ENCODE data around the gene CCSER1.
"Not testable (repeated sequence)": the region's sequence is repeated elsewhere in the genome, so short reads cannot be mapped to it uniquely, and the experiment has no call there.

CCSER1 gene

DNA sequence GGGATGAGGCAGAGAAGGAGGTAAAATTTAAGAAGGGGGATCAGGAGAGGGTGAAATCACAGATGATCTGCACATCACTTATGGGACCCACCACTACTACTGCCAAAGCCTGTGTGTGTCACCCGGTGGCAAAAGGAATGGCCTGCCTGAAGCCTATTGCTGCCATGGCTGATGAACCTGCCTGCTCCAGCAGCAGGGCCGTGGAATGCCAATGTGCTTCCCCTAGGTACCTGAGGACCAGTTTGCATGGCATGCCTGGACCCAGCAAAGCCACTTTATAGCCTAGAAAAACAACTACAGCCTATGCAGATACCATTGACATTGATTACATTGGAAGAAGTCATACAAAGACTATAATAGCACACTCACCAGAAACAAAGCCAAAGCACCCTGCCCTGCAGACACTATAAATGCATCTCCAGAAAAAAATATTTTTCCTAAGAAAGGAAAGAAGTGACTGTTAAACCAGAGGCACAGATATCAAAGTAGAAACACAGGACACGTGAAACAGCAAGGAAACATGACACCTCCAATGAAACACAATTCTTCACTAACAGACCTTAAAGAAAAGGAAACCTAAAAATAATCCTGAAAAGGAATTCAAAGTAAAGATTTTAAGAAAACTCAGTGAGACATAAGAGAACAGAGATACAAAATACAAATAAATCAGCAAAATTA, 1495.9 kb downstream of the CCSER1 start:
- no peak for DNase-seq

- not testable (repeated sequence) for DNase-seq
These were observed 1496.4 kb downstream of the CCSER1 start for GRCh38 chr4:91623603-91623967.

DNA sequence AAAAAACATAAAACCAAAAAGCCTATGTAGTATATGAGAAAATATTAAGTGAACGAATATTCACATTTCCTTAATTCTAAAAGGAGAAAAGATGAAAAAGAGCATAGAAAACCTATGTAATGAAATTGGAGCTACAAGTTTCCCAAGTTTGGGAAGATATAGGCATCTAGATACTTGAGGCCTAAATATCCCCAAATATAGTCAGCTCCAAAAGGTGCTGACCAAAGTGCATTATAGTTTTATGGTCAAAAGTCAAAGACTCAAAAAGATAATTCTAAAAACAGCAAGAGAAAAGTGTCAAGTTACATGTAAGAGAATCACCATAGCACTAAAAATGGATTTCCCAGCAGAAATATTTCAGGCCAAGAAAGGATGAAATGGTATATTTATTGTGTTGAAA, 1502.9 kb downstream of the CCSER1 start:
- DNase-seq, result no peak

DNA sequence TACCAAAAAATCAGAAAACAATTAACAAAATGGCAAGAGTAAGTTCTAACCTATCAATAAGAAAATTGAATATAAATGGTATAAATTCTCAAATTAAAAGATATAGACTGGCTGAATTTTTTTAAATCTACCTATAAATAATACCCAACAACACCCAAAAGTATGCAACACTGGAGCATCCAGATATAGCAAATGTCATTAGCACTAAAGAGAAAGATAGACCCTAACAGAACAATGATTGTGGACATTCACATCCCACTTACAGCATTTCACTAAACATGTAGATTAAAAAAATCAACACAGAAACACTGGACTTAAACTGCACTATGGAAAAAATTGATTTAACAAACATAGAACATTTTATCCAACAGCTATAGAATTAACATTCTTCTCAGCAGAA, 1503.6 kb downstream of the CCSER1 start:
- DNase-seq, result no peak

GRCh38 chr4:91631335-91631734, 1504.1 kb downstream of the CCSER1 start:
- no peak for DNase-seq

DNA sequence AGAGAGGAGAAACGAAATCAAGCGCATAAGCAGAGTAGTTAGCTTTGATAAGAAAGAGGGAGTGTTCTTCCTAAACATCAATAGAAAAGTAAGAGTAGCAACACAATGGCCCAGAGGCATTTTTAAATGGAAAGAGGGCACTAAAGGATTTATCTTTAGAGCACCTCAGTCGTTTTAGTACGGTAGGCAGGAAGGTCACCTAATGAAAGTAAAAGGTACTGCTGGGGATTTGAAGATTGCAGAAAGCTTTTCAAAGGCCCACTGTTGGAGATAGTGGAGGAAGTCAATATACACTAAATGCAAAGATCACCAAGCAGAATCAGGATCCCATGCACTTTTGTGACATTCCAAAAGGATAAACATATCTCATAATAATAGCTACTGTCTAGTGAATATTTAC, 1508.9 kb downstream of the CCSER1 start:
- no peak for DNase-seq
